DOHH2 (cell line): ENCODE measurements around the gene FGFR1OP2.

Source experiments
- H3F3A ChIP-seq: fragments of 200-600 bp; sonication (generic), shearing (Covaris generic); 2 replicates; pipeline ENCODE4 v1.6.0; 2016; ENCODE audit warnings: antibody characterized with exemption, mild to moderate bottlenecking; ENCODE audit not compliant: control insufficient read depth, insufficient read depth
- H3K27ac ChIP-seq: fragments of 200-600 bp; sonication (generic); 2 replicates; pipeline ENCODE4 v1.5.1; 2014; ENCODE audit warnings: low read depth, mild to moderate bottlenecking, low read length, moderate library complexity
- H3K27me3 ChIP-seq: fragments of 200-600 bp; sonication (generic); 2 replicates; pipeline ENCODE4 v1.6.1; 2014; ENCODE audit warnings: mild to moderate bottlenecking, low read length, mixed read lengths; ENCODE audit not compliant: control insufficient read depth
- H3K36me3 ChIP-seq: fragments of 200-600 bp; sonication (generic); 2 replicates; pipeline ENCODE4 v1.6.1; 2014; ENCODE audit warnings: mild to moderate bottlenecking, low read length, moderate library complexity, mixed read lengths; ENCODE audit not compliant: control insufficient read depth
- H3K4me1 ChIP-seq: fragments of 200-600 bp; sonication (generic); 2 replicates; pipeline ENCODE4 v1.6.1; 2014; ENCODE audit warnings: mild to moderate bottlenecking, low read length, mixed read lengths; ENCODE audit not compliant: control insufficient read depth
- H3K4me2 ChIP-seq: fragments of 200-600 bp; sonication (generic); 2 replicates; pipeline ENCODE4 v1.6.0; 2014; ENCODE audit warnings: mild to moderate bottlenecking, low read length, moderate library complexity
- H3K4me3 ChIP-seq: fragments of 200-600 bp; sonication (generic); 2 replicates; pipeline ENCODE4 v1.5.1; 2014; ENCODE audit warnings: mild to moderate bottlenecking, low read length, mixed read lengths
- H3K79me2 ChIP-seq: fragments of 200-600 bp; sonication (generic); 2 replicates; pipeline ENCODE4 v1.6.1; 2014; ENCODE audit warnings: mild to moderate bottlenecking, low read length, mixed read lengths; ENCODE audit not compliant: control insufficient read depth
- H3K9me2 ChIP-seq: fragments of 200-600 bp; sonication (generic); replicated peaks from 2 replicates; pipeline ENCODE4 v1.6.1; 2014; ENCODE audit warnings: mild to moderate bottlenecking, low read length, mixed read lengths; ENCODE audit not compliant: control insufficient read depth
- H3K9me3 ChIP-seq: fragments of 200-600 bp; sonication (generic); 2 replicates; pipeline ENCODE4 v1.6.1; 2014; ENCODE audit warnings: antibody characterized with exemption, low read length, mixed read lengths; ENCODE audit not compliant: control insufficient read depth, insufficient read depth
- H4K20me1 ChIP-seq: fragments of 200-600 bp; sonication (generic); 2 replicates; pipeline ENCODE4 v1.6.0; 2014; ENCODE audit warnings: low read depth, mild to moderate bottlenecking, antibody characterized with exemption, low read length, moderate library complexity; ENCODE audit not compliant: control insufficient read depth, insufficient read depth
- CTCF ChIP-seq: fragments of 200-600 bp; sonication (generic); IDR thresholded peaks from one replicate; pipeline ENCODE4 v1.5.1; 2014; ENCODE audit warnings: antibody characterized with exemption, mild to moderate bottlenecking, low read depth, low read length; ENCODE audit not compliant: poor library complexity, severe bottlenecking
- EZH2phosphoT487 ChIP-seq: fragments of 200-600 bp; sonication (generic); IDR thresholded peaks from 2 replicates; pipeline ENCODE4 v1.6.1; 2017; ENCODE audit warnings: borderline replicate concordance, mild to moderate bottlenecking, antibody characterized with exemption, low read length, moderate library complexity, mixed read lengths

FGFR1OP2 gene

DNA sequence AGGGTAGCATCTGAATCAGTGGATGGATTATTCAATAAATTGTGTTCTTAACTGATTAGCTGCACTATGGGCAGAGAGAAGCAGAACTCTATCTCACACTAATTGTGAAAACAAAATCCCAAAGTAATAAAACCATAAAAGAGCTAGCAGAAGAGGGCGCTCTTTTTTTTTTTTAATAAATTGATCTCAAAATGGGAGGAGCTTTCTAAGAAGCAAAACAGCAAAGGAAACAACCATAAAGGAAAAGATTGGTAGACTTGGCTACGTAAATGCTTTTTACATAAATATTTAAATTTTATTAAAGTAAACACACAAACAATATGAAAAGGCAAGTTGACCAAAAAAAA is 77.4 kb downstream of the FGFR1OP2 start:
- Histone ChIP-seq H3K4me1 (peaks cover 36% of the 10 kb centered on the region), H3K36me3 (no peaks in the 10 kb centered on the region)
- TF ChIP-seq CTCF = peak; percentile 40
- TF ChIP-seq EZH2phosphoT487 = no peak

More for the DNA sequence above, 77.4 kb downstream of the FGFR1OP2 start:
- no peak overlapping the region for H3K4me3 ChIP-seq
- peaks cover 3% of the 10 kb centered on the region; the same call in 1 of the 2 replicates for H3F3A ChIP-seq
- no peaks in the 10 kb centered on the region for H3K27me3 ChIP-seq
- H3K9me3 ChIP-seq = no peaks in the 10 kb centered on the region
- H3K27ac ChIP-seq = no peak overlapping the region
- peak overlapping the region; percentile 22; the same call in 1 of the 2 replicates for H3K4me2 ChIP-seq
- peaks cover 29% of the 10 kb centered on the region for H3K79me2 ChIP-seq
- H4K20me1 ChIP-seq = no peaks in the 10 kb centered on the region
- H3K9me2 ChIP-seq = no peaks in the 10 kb centered on the region
